GM20431 (cell line): ENCODE results near the gene AOX1.
"Not testable (repeated sequence)": the region's sequence is repeated elsewhere in the genome, so short reads cannot be mapped to it uniquely, and the experiment has no call there.

Experiments
- in situ Hi-C: fragments of 300-500 bp; cut with MseI, MboI; formaldehyde crosslinking; loops from one replicate; pipeline ENCODE4 v1.15.0; 2020; ENCODE audit warnings: low sequenced_read_pairs; ENCODE audit not compliant: unreplicated experiment

AOX1 gene

DNA sequence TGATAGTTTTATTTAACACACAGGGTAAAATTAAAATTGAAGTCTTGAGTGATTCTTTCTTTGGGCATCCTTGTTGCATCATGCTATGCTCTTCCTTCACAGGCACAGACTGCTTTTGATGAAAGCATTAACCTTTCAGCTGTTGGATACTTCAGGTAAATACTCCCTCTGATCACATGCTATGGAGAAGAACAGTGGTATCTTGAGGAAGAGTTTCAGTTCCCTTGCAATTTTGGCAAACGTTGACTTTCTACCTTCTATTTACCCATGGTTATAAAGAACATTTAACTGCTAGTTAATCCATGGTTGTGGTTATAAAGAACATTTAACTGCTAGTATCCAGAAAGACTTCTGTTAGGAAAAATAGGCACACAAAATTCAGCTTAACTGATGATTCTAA lies 75.7 kb downstream of the AOX1 start:
- in situ Hi-C loops, result no loop called here

DNA sequence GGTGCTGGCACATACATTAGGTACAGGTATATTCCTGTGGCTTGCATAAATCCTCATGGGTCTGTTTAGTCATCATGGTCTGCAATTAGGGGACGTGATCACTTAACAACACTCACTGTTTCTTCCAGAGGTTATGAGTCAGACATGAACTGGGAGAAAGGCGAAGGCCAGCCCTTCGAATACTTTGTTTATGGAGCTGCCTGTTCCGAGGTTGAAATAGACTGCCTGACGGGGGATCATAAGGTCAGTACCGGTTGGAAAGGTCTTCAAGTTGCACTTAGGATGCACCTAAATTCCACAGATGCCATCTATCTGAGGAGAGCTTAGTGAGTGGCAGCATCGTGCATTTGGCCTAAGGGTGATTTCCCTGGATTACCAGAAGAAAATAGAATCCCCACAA lies 76.9 kb downstream of the AOX1 start:
- in situ Hi-C loops, result no loop called here

DNA sequence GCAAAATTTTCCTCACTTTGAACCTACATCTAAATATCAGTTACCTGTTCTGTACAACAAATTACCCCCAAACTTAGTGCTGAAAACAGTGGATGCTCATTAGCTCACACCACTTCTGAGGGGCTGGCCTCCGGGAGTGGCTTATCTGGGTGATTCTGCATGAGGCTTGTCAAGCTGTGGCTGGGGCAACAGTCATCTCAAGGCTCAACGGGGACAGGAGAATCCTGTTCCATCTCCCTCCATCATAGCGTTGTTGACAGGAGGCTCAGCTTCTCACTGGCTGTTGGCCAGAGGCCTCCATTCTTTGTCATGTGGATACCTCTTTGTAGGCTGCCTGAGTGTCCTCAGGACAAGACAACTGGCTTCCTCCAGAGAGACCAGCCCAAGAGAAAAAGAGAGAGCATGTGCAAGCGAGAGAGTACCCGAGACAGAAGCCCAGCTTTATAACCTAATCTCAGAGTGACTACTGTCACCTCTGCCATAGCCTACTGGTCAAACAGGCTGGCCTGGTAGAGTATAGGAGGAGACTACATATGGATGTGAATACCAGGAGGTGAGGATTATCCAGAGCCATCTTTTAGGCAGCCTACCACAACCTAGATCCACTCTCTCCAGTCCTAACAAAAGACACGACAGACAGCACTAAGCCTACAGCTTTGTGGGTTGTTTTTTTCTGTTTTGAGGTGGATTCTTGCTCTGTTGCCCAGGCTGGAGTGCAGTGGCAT lies 79.1 kb downstream of the AOX1 start:
- in situ Hi-C loops, result no loop called here

DNA sequence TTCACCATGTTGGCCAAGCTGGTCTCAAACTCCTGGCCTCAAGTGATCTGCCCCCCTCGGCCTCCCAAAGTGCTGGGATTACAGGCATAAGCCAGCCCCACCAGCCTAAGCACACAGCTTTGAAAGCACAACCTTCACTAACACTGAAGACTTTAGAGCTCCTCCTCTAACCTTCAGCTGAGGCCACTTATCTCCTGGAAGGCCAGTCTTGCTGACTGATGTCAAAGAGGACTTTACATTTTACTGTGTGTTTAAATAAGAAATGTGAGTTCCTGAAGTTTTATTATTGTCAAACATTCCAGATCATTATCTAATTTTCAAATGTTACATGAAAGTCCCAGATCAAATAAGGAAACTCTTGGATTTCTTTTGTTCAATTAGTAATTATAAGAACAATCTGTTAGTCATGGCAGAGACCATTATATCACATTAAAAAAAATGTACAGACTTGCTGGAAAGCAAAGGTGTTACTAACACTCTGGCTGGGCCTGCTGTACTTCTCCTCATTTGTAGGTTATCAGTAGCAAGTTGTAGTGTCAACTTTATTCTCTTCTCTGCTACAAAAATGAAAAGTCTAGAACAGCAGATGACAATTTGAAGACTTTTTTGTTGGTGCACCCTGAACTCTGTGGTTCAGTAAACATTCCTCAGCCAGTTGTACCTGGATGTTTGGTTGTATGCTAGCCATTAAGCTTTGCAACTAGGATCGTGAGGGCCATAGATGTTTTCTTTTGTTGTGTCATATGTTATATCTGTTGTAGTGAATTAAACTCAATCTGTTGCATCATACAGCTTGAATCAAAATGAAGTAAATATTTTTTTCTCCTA lies 80.0 kb downstream of the AOX1 start:
- in situ Hi-C loops, result no loop called here

DNA sequence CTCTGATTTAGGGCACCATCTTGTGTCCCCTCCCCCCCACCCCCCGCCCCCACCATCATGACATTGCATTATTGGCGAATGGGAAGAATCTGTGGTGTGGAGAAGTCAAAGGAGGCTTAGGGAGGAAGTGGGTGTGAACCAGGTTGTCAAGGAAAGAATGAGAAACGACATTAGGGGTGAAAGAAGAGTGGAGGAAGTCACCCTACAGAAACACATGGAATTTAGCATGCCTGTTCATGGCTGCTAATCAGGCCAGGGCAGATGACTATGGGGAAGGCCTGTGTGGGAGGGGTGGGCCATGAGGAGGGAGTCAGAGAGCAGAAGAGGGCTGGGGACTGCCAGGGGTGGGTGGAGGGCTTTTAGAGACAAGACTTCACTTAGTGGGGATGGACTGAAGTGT lies 81.6 kb downstream of the AOX1 start:
- in situ Hi-C loops, result no loop called here

DNA sequence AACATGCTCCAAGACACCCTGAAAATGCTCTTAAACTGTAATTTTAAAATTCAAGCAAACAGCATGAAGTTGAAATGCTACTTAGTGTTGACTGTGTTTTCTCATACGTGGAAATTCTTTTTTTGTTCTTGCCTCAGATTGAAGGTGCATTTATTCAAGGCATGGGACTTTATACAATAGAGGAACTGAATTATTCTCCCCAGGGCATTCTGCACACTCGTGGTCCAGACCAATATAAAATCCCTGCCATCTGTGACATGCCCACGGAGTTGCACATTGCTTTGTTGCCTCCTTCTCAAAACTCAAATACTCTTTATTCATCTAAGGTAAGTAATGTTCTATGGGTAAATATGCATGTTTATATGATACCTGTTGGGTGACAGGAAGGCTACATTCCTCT lies 82.7 kb downstream of the AOX1 start:
- in situ Hi-C loops, result no loop called here

DNA sequence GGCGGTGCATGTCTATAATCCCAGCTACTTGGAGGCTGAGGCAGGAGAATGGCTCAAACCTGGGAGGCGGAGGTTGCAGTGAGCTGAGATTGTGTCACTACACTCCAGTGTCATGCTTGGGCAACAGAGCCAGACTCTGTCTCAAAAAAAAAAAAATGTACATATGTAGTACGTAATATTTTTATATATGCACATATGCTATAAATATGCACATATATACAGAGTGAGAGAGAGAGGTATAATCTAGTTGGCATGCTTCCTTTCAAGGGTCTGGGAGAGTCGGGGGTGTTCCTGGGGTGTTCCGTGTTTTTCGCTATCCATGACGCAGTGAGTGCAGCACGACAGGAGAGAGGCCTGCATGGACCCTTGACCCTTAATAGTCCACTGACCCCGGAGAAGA lies 83.5 kb downstream of the AOX1 start:
- in situ Hi-C loops, result no loop called here

DNA sequence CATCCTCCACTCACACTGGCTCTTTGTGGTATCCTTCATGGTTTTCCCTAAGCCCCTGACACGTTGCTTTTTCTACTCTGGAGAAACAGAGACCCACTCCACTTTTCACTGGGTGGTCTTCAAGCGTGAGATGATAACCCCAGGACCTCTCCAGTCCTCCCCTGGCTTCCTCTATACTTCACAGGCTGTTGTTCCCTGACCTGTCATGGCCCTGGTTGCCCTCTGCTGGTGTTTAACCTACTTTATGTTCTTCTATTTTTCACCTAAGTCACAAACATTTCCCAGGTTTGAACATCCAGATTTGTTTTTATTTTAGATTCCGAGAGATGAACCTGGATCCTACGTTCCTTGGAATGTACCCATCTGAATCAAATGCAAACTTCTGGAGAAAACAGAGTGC lies 84.5 kb downstream of the AOX1 start:
- in situ Hi-C loops, result no loop called here

DNA sequence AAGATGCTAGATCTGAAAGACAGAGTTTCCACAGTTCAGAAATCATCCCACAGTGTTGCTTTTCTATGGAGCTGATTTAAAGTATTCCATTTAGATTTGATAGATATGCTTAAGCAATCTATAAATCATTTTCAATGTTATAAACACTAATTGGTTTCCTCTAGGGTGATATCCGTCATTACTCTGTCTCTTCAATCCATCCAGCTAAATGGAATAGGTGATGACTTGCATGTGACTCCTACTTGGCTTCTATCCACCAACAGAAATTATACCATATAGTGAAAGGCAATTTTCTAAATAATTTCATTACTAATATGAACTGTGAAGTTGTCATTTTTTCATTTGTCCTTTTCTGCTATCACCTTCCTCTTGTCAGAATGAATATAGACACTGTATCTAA lies 84.9 kb downstream of the AOX1 start:
- in situ Hi-C loops, result no loop called here

DNA sequence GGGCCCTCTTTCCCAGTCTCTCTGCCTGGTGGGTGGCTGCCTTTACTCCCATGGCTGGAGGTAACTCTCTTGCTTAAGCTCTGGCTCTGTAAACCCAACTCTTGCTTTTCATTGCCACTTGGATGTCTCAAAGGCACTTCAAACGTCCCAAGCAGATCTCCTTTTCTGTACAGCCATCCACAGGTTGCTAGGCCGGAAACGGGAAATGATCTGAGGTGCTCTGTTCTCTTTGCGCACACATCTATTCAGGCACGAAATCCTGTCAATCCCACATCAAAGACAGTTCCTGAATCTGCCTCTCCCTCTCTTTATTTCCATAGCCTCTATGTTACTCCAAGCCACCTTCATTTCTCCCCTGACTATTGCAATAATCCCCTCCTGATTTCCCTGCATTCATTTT lies 87.4 kb downstream of the AOX1 start:
- in situ Hi-C loops, result no loop called here

DNA sequence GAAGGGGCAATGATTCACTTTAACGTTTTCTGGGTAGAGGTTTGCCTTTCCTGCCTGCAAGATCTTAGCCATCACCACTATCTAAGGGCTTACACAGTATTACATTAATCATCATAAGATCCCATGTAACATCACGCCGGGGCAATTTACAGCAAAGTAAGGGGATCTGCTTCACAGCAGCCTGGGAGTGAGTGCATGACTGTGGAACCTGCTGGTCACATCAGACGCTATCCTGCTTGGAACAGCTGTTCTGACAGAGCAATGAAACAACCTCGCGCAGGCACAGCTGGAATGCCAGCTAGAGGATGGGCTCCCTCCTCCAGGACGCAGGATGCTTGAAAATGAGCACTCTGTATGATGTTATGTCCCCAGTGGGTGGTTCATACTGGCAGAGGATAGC lies 89.0 kb downstream of the AOX1 start:
- in situ Hi-C loops, result no loop called here

DNA sequence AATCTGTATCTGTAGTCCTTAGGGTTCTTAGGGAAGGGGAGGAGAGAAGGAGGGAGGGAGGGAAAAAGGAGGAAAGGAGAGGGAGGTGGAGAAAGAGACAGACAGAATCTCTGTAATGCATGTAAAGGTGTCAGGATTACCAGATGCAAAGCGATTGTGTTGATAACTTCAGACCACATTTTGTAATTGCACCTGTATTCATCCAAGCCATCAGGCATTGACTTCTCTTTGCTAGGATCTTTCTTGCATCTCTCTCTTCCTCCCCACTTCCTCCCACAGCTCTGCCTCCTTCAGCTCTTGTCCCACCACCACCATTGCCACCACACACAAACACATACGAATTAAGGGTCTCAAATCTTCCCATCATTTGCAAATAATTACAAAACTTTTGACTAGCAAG lies 91.4 kb downstream of the AOX1 start:
- in situ Hi-C loops, result no loop called here

DNA sequence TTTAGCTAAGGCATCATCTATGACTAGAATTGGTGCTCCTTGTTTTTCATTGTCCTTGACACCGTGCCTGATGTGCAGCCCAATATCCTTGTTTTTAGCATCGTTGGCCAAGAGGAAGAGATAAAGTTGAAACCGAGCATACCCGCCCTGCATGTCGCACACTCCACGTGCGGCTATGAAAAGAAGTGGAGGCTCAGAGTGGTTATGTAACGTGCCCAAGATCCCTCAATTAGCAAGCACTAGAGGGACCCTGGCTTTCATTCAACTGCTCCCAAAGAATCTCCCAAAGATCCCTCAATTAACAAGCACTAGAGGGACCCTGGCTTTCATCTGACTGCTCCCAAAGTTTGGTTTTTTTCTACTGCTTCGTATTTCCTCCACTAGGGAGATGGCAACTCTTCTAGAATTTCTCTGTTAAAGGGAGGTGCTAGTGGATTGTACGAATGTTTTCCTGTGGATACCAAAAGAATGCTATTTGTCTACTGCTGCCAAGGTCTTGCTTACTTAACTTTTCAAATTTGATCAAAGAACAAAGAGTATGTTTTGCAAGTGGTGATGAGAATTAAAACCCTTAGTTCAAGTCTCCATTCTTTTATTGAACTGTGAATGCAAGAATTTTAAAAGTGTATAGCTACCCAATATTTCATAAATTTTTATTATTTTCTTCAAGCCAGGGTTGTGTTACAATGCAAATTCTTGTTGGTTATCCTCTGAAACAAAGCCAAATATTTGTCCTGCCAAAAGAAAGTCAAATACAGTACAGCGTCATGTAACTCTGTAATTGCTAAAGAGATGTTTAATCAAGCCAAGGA lies 92.1 kb downstream of the AOX1 start:
- in situ Hi-C loops, result no loop called here

DNA sequence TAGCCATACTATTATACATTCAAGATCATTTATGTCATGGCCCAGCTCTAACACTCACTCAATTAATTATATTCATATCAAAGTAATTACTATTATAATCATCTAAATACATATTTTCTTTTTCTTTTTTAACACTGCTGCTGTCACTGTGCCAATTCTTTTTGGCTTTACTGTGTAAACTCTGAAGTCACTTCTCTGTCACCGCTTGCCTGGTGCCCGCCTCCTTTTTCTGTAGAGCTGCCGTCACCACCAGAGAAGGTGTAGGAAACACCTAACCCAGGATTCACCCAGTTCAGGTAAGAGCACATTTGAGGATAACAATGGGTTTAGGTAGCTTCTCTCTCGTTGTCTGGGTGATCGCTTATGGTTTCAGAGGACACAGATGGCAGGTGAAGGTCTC lies 93.3 kb downstream of the AOX1 start:
- in situ Hi-C loops, result no loop called here

DNA sequence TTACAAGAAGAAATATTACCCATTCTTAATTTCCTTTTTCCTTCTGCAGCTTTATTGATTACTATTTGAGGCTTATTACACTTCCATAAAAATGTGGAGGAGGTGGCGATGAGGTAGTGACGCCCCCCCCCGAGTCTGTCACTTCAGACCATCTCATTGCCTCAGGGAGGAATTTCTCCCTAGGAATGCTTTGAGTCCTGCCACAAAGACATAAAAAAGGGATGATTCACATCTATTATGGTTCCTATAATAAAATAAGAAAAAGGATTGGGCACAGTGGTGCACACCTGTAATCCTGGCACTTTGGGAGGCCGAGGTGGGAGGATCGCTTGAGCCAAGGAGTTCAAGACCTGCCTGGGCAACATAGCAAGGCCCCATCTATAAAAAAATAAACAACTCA lies 93.7 kb downstream of the AOX1 start:
- in situ Hi-C loops, result no loop called here

DNA sequence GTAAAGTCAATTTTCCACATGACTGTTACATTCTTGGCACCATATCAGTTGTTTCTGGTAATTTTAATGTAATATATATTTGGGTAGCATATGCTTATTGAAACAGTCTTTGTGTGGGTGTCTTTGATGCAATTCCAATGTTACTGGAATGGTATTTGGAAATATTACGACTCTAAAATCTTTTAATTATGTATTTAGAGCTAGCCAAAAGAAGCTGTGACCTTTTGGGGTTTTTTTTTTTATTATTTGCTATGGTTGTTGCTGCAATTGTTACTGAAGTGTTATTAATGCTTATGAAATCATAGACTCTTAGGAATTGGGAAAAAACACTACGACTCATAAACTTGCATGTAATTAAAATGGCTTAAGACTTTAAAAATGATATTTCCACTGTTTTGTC lies 95.9 kb downstream of the AOX1 start:
- in situ Hi-C loops, result no loop called here

DNA sequence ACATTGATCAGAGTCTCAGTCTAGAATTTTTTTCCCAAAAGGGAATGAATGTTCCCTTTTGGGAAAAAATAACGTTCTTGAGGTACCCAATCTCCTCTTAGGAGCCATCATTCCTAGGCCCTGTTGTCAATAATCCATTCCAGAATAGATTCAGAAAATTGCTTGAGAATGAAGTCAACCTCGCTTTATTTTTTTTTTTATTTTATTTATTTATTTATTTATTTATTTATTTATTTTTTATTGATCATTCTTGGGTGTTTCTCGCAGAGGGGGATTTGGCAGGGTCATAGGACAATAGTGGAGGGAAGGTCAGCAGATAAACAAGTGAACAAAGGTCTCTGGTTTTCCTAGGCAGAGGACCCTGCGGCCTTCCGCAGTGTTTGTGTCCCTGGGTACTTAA lies 96.6 kb downstream of the AOX1 start:
- in situ Hi-C loops, result not testable (repeated sequence)

DNA sequence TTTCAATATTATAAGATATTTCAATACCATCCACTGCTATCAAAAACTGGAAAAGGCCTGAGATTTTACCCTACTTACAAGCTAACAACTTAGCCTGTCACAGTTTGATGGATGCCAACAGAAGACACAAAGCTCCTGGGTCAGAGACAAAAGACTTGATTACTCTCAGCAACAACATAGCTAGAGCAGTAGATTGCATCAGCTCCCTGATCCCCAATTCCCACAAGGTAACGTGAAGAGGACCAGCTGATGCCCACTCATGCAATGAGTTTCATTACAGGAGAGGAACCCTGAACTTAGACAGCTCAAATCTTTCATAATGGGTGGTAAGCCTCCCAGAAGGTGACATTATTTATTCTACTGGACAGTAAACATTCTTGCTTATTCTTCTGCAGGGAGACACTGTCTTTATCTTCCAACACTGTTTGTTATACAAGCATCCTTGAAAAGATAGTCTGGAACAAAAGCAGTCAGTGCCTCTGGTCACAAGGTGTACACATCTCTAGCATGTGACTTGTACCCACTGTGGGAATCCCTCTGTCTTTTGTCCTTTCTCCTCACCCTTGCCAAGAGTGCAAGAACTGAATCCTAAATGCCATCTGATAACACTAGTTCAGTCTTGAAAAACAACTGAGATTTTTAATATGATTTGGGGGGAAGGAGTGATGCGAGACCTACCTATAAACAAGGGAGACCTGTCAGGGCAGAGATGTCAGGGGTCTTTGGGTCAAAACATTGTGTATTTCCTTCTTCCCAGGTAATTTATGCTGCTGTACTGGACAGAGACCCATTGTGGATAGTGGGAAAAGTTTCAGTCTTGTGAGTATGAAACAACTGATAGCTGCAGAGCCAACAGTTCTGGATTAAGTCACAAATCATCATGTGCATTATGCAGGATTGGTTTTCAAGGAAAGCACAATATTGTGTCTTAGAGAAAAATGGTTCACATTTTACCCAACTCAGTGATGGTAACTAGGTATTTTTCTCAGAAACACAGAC lies 102.4 kb downstream of the AOX1 start:
- in situ Hi-C loops, result no loop called here

DNA sequence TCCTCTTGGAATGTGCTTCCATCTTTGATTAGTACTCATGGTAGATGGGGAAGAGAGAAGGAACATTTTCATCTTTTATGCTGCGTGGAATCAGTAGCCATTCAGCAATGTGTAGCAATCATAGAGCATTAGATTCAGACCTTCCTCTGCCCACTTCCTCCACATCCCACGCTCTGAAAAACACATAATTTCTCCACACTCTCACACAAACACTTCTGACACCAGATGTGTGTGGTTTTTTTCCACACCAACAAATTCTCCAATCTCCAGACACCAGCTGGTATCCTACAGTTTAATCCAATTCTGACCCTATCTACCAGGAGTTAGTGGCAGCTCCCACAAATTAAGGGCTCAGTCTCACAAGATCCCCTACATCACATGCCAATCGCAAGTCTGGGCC lies 103.3 kb downstream of the AOX1 start:
- in situ Hi-C loops, result no loop called here
